ENCODE measurements around the gene OXA1L.
"Not testable (repeated sequence)": the region's sequence is repeated elsewhere in the genome, so short reads cannot be mapped to it uniquely, and the experiment has no call there.

The OXA1L gene

DNA sequence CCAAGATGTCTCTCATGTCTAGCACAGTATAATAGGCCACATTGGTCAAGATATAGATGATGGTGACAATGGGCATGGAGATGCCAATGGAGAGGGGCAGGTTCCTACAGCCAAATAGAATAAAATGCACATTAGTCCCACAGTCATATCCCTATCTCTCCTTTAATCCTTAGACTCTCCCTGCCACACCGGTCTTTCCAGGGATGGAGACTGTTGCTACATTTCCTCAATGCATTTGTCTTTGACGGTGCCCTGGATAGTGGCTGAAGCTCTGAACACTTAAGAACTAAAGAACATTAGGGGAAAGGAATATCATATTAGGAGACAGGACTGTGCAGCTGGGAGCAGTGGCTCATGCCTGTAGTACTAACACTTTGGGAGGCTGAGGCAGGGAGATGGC lies 9.7 kb downstream of the OXA1L start:
- H3K4me3 ChIP-seq (ENCODE audit: low read depth, low read length): no peak overlapping the region
- no peak for DNase-seq (ENCODE audit: low read depth)
- TF ChIP-seq, protein P1, sequence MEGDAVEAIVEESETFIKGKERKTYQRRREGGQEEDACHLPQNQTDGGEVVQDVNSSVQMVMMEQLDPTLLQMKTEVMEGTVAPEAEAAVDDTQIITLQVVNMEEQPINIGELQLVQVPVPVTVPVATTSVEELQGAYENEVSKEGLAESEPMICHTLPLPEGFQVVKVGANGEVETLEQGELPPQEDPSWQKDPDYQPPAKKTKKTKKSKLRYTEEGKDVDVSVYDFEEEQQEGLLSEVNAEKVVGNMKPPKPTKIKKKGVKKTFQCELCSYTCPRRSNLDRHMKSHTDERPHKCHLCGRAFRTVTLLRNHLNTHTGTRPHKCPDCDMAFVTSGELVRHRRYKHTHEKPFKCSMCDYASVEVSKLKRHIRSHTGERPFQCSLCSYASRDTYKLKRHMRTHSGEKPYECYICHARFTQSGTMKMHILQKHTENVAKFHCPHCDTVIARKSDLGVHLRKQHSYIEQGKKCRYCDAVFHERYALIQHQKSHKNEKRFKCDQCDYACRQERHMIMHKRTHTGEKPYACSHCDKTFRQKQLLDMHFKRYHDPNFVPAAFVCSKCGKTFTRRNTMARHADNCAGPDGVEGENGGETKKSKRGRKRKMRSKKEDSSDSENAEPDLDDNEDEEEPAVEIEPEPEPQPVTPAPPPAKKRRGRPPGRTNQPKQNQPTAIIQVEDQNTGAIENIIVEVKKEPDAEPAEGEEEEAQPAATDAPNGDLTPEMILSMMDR (IDR thresholded peaks at IDR 0.05; ENCODE audit: low read depth, low read length, missing control alignments): no peak

DNA sequence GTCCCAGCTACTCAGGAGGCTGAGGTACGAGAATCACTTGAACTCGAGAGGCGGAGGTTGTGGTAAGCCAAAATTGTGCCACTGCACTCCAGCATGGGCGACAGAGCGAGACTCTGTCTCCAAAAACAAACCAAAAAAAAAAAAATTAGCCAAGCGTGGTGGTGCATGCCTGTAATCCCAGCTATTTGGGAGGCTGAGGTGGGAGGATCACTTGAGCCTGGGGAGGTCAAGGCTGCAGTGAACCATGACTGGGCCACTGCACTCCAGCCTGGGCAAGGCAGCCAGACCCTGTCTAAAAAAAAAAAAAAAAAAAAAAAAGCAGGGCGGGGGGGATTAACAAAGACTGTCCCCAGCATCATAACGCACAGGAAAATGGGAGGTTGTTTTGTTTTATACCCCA lies 10.4 kb downstream of the OXA1L start:
- H3K4me3 ChIP-seq (ENCODE audit: low read depth, low read length); DNase-seq (ENCODE audit: low read depth): not testable (repeated sequence)

DNA sequence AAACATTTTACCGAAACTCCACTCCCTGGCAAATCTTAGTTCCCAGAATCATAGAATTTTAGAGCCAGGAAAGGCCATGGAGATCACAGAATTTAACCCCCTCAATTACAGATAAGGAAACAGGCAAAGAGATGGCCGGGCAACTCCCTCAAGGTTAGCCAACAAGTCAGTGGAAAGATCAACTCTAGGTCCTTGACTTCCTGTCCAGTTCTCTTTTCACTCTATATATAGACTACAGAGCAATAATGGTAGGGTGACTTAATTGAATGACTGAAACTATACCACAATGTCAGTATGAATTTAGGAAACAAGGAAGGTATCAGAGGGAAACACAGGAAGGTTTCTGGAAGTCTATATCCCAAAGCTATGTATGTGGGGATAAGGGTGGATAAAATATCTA lies 11.6 kb downstream of the OXA1L start:
- DNase-seq (ENCODE audit: low read depth): no peak
- H3K4me3 ChIP-seq (ENCODE audit: low read depth, low read length): no peak overlapping the region
- TF ChIP-seq, protein P1 (IDR thresholded peaks at IDR 0.05; ENCODE audit: low read depth, low read length, missing control alignments): no peak

DNA sequence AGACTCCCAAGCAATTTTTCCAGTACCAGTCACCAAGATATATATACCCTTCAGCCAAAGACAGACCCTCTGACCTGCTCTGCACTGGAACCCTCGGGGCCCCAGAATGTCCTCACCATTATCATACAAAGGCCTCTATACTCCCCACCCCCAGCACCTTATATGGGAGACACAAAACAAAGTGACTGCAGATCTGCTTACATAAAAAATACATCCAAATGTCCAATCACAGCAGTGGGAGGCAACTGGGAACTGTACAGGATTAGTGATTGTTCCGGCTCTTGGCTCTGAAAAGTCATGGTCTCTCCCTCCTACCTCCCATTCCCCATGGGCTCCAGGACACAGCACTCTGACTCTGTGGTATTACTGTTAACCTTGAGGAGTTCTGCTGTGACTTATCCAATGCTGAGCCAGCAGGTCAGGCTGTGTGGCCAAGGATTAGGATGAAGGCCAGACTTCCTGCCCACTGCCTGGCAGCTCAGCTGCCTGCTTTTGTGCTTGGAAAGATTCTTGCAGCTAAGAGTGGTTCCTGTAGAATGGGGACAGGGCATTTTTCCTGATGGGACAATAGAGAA lies 13.7 kb downstream of the OXA1L start:
- no peak overlapping the region for H3K4me3 ChIP-seq (ENCODE audit: low read depth, low read length)
- no peak for DNase-seq (ENCODE audit: low read depth)
- TF ChIP-seq, protein P1 (IDR thresholded peaks at IDR 0.05; ENCODE audit: low read depth, low read length, missing control alignments): no peak

DNA sequence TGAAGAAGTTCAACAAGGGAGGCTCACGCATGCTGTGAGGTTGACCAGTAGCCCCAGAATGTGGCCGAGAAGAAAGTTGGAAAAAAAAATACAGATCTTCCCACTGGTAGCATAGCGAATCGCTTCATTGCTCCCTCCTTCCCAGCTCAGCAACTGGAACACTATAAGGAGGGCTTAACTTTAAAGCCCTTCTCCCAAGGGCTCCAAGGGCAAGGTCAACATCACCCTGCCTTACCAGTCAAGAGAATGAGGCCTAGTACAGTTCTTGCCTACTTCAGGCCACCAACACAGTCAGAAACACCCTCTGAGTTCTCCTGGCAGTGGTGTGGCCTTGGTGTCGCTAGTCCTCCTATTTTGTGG lies 14.4 kb downstream of the OXA1L start:
- no peak for DNase-seq (ENCODE audit: low read depth)
- no peak overlapping the region for H3K4me3 ChIP-seq (ENCODE audit: low read depth, low read length)
- TF ChIP-seq, protein P1 (IDR thresholded peaks at IDR 0.05; ENCODE audit: low read depth, low read length, missing control alignments): no peak

DNA sequence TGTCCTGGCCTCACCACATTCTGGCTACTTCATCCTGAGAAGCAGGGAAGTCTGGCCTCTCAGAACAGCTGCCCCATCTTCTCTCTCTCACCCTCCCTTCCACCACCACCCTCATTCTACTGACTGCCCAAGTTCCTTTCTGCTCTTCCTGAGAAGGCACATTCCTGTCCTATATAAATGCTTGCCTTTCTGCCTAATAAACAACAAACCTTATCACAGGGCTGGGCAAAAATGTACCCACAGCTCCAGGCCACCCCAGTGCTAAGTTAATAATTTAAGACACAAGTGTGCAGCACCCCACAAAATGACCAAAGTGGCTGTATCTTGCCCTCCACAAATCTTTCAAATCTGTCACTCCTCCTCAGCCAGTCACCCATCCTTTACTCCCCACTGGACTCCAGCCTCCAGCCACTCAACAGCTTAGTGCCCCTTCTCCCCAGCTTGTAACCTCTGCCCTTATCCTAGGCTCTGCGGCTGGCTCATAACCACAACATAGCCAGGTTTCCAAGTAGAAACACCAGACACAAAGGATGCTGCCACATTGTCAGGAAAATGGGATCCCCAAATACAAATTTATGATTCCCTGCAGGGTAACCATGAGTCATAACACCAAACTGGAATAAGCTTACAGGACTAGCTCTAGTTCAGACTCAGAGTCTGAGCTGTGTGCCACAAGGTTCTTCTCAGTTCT lies 15.0 kb downstream of the OXA1L start:
- TF ChIP-seq, protein P1 (IDR thresholded peaks at IDR 0.05; ENCODE audit: low read depth, low read length, missing control alignments): no peak
- H3K4me3 ChIP-seq (ENCODE audit: low read depth, low read length): no peak overlapping the region
- no peak for DNase-seq (ENCODE audit: low read depth)

DNA sequence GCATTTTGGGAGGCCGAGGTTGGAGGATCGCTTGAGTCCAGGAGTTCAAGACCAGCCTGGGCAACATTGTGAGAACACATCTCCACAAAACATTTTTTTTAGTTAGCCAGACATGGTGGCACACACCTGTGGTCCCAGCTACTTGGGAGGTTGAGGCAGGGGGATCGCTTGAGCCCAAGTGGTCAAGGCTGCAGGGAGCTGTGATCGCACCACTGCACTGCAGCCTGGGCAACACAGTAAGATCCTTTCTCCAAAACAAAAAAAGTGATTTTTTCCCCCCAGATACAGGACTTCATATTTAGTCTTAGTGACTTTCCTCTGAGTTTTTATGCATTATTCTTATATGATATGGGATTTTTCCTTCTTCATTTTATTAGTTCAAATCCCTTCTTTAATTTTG lies 20.2 kb downstream of the OXA1L start:
- TF ChIP-seq, protein P1 (IDR thresholded peaks at IDR 0.05; ENCODE audit: low read depth, low read length, missing control alignments): no peak
- no peak overlapping the region for H3K4me3 ChIP-seq (ENCODE audit: low read depth, low read length)
- DNase-seq (ENCODE audit: low read depth): no peak

Measured in GM12864 (cell line).